Measurements from ENCODE around the gene SEMA5B.

Gene SEMA5B

DNA sequence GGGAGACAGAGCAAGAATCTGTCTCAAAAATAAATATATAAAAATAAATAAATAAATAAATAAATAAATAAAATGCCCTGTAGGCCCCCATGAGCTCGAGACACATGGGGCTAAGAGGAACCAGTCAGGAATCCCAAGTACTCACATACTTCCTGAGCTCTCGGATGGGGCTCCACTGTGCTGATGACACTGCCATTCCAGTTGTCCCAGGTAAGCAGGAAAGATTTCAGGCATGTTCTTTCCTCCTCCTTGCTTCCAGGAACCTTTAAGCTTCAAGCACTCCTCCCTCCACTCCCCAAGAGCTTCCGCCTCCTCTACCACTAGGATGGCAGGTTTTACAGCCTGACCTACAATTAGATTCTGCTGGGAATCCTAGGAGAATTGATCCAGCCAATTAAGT lies 119.3 kb downstream of the SEMA5B start:
- no peak for TF ChIP-seq CTCF (IDR thresholded peaks at IDR 0.05; ENCODE audit: borderline replicate concordance, insufficient read depth, low read depth, low read length)
- no peak overlapping the region for H3K4me3 ChIP-seq (ENCODE audit: low read depth, low read length)

DNA sequence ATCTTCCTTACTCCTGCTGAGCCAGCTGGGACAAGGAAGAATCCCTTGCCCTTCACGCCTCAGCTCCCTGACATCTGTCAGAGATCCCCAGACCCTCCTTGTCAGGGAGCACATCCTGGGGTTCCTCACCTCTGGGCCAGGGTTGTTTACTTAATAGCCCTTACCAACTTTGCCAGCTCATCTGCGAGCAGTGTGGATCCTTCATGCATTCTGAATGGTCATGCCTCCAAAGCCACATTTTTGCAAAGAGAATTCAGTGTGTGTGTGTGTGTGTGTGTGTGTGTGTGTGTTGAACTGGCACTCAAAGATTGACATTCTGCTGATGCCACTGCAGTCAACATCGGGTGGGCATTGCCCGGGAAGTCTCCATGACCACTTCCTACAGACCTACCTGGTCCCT lies 120.1 kb downstream of the SEMA5B start:
- no peak overlapping the region for H3K4me3 ChIP-seq (ENCODE audit: low read depth, low read length)
- TF ChIP-seq CTCF (IDR thresholded peaks at IDR 0.05; ENCODE audit: borderline replicate concordance, insufficient read depth, low read depth, low read length) = no peak

GRCh38 chr3:122903171-122903570 lies 124.4 kb downstream of the SEMA5B start:
- no peak overlapping the region for H3K4me3 ChIP-seq (ENCODE audit: low read depth, low read length)
- no peak for TF ChIP-seq CTCF (IDR thresholded peaks at IDR 0.05; ENCODE audit: borderline replicate concordance, insufficient read depth, low read depth, low read length)

DNA sequence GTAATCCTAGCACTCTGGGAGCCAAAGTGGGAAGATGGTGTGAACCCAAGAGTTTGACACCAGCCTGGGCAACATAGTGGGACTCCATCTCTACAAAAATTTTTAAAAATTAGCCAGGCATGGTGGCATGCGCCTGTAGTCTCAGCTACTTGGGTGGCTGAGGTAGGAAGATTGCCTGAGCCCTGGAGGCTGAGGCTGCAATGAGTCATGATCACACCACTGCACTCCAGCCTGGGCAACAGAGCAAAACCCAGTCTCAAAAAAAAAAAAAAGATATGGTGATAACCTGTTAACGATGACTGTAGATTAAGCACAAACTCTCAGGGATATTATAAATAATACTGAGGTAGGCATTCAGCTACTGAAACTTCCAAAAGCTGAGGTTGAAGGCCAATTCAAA lies 125.2 kb downstream of the SEMA5B start:
- no peak for TF ChIP-seq CTCF (IDR thresholded peaks at IDR 0.05; ENCODE audit: borderline replicate concordance, insufficient read depth, low read depth, low read length)
- H3K4me3 ChIP-seq (ENCODE audit: low read depth, low read length) = no peak overlapping the region

GRCh38 chr3:122898298-122898697 lies 129.3 kb downstream of the SEMA5B start:
- TF ChIP-seq CTCF (IDR thresholded peaks at IDR 0.05; ENCODE audit: borderline replicate concordance, insufficient read depth, low read depth, low read length) = no peak
- H3K4me3 ChIP-seq (ENCODE audit: low read depth, low read length) = no peak overlapping the region

DNA sequence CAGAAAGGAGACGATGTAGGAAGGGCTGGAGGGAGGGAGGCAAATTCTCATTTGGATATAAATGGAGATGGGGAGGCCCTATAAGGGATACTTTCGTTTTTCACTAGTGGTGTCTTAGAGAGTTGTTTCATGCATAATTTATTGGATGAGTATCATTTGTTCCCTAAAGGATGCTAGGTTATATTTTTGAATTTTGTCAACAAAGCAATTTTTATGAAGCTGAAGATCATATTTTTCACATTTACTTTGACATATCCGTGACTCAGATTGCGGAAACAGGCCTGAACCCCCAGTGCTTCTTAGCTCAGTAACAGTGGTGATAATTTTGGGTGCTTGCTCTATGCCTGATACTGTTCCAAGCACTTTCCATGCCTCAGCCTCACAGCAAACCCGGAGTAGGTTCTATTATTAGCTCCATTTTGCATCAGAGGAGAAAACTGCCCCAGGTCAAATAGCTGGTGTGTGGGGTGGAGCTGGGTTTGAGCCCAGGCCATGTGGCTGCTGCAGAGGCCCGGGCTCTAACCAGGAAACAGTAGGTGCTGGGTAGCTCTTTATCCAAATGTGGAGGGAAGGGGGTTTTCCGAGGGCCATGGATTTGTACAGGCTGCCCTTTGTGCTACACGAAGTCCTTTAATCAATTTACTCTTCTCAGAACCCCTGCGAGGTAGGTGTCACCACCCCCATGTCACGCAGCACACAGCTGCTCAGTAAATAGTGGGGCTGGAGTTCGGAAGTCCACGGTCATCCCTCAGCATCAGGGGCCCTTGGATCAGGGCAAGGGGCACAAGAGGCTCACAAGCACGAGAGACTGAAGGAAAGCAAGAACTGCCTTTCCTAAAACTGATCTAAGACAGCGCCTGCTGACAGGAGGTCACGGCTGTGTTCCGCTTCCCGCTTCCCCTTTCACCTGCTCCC lies 133.6 kb downstream of the SEMA5B start:
- H3K4me3 ChIP-seq (ENCODE audit: low read depth, low read length) = no peak overlapping the region
- TF ChIP-seq CTCF (IDR thresholded peaks at IDR 0.05; ENCODE audit: borderline replicate concordance, insufficient read depth, low read depth, low read length) = no peak

GRCh38 chr3:122893282-122893681 lies 134.3 kb downstream of the SEMA5B start:
- no peak for TF ChIP-seq CTCF (IDR thresholded peaks at IDR 0.05; ENCODE audit: borderline replicate concordance, insufficient read depth, low read depth, low read length)
- H3K4me3 ChIP-seq (ENCODE audit: low read depth, low read length) = no peak overlapping the region
